ENCODE results near the gene TENM3.

TENM3 gene

DNA sequence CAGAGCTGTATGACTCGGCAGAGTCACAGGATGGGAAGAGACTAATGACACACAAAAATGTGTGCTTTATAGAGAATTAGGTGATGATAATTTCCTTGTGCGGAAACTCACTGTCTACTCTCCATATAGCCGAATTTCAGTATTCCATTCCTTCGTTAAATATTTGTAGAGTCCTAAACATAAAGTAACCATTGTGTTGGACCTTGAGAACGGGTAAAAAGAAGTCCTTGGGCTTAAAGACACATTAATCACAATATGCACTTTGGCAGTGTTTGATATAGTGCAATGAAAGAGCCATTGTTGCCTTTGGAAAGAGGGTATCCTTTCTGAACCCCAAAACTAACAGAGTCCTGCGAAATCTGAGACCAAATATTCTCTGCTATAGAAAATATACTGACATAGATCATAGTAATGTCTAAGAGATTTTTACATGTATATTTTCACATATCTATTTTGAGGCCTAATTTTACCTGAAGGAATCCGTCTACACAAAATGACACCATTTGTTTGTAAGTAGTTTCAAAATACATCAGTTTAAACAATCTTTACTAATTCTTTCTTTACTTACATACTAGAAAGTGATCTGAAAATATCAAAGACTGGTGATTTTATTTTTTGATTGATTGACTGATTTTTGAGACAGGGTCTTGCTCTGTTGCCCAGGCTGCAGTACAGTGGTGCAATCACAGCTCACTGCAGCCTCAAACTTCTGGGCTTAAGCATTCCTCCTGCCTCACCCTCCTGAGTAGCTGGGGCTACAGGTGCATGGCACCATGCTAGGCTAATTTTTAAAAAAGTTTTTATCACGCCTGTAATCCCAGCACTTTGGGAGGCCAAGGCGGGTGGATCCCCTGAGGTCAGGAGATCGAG is 377.1 kb downstream of the TENM3 start:
- TF ChIP-seq EZH2 (IDR thresholded peaks at IDR 0.05; ENCODE audit: borderline replicate concordance, low read depth, low read length, severe bottlenecking) = no peak
- TF ChIP-seq, protein P1, sequence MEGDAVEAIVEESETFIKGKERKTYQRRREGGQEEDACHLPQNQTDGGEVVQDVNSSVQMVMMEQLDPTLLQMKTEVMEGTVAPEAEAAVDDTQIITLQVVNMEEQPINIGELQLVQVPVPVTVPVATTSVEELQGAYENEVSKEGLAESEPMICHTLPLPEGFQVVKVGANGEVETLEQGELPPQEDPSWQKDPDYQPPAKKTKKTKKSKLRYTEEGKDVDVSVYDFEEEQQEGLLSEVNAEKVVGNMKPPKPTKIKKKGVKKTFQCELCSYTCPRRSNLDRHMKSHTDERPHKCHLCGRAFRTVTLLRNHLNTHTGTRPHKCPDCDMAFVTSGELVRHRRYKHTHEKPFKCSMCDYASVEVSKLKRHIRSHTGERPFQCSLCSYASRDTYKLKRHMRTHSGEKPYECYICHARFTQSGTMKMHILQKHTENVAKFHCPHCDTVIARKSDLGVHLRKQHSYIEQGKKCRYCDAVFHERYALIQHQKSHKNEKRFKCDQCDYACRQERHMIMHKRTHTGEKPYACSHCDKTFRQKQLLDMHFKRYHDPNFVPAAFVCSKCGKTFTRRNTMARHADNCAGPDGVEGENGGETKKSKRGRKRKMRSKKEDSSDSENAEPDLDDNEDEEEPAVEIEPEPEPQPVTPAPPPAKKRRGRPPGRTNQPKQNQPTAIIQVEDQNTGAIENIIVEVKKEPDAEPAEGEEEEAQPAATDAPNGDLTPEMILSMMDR (IDR thresholded peaks at IDR 0.05; ENCODE audit: borderline replicate concordance, extremely low read depth, low read length, poor library complexity, severe bottlenecking) = no peak
- Histone ChIP-seq H3K36me3 (ENCODE audit: insufficient read depth, low read length) (no peaks in the 10 kb centered on the region), H3K9ac (ENCODE audit: low read depth, low read length) (no peak overlapping the region), H3K9me3 (ENCODE audit: insufficient read depth, low read length, severe bottlenecking) (no peaks in the 10 kb centered on the region), H3K27me3 (ENCODE audit: insufficient read depth, low read length, poor library complexity) (no peaks in the 10 kb centered on the region), H3K27ac (ENCODE audit: low read length) (no peak overlapping the region), H3K4me2 (ENCODE audit: insufficient read depth, low read length) (no peak overlapping the region), H4K20me1 (ENCODE audit: insufficient read depth, low read length) (no peaks in the 10 kb centered on the region), H3K4me3 (ENCODE audit: low read depth in 1 of 2, low read length in 2 of 2) (no peak overlapping the region), H2AFZ (ENCODE audit: low read depth, low read length) (no peak overlapping the region), H3K79me2 (ENCODE audit: insufficient read depth, low read length) (no peaks in the 10 kb centered on the region), H3K4me1 (ENCODE audit: insufficient read depth, low read length) (no peaks in the 10 kb centered on the region)
- ATAC-seq (ENCODE audit: insufficient read depth, low read depth) (no peak), DNase-seq (no peak)

DNA sequence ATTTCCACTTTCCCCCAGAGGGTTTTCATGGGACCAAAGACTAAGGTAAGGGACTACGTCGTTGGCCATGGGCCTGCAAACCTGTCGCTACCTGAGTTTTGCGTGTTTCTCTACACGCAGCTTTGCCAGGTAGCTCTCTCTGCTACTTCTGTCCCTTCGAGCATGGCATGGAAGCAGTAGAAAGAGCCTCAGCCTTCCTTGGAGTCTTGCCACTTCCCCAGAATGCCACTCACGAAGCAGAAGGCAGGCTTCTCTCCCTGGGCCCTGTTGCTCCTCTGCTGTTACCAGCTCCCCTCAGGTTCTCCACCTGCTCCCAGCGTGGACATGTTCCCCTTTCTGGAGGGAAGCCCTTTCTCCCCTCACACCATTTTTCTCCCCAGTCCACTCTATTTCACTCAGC is 381.1 kb downstream of the TENM3 start:
- Histone ChIP-seq H3K4me3 (ENCODE audit: low read depth in 1 of 2, low read length in 2 of 2) (no peak overlapping the region), H3K79me2 (ENCODE audit: insufficient read depth, low read length) (no peaks in the 10 kb centered on the region), H2AFZ (ENCODE audit: low read depth, low read length) (no peak overlapping the region), H3K36me3 (ENCODE audit: insufficient read depth, low read length) (no peaks in the 10 kb centered on the region), H3K4me2 (ENCODE audit: insufficient read depth, low read length) (no peak overlapping the region), H3K27me3 (ENCODE audit: insufficient read depth, low read length, poor library complexity) (no peaks in the 10 kb centered on the region), H3K27ac (ENCODE audit: low read length) (no peak overlapping the region), H3K9ac (ENCODE audit: low read depth, low read length) (no peak overlapping the region), H4K20me1 (ENCODE audit: insufficient read depth, low read length) (no peaks in the 10 kb centered on the region), H3K9me3 (ENCODE audit: insufficient read depth, low read length, severe bottlenecking) (no peaks in the 10 kb centered on the region), H3K4me1 (ENCODE audit: insufficient read depth, low read length) (no peaks in the 10 kb centered on the region)
- DNase-seq = no peak
- no peak for TF ChIP-seq EZH2 (IDR thresholded peaks at IDR 0.05; ENCODE audit: borderline replicate concordance, low read depth, low read length, severe bottlenecking)
- TF ChIP-seq, protein P1 (IDR thresholded peaks at IDR 0.05; ENCODE audit: borderline replicate concordance, extremely low read depth, low read length, poor library complexity, severe bottlenecking) = no peak
- ATAC-seq (ENCODE audit: insufficient read depth, low read depth) = no peak

DNA sequence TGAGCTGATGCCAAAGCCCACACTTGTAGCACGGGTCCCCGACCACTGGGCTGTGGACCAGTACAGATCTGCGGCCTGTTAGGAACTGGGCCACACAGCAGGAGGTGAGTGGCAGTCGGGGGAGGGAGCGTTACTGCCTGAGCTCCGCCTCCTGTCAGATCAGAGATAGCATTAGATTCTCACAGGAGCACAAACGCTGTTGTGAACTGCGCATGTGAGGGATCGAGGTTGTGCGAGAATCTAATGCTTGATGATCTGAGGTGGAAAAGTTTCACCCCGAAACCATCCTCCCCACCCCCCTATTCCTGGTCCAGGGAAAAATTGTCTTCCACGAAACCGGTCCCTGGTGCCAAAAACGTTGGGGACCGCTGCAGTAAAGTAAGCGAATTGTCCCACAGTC is 382.0 kb downstream of the TENM3 start:
- ATAC-seq (ENCODE audit: insufficient read depth, low read depth) (no peak), DNase-seq (no peak)
- no peaks in the 10 kb centered on the region for H3K36me3 ChIP-seq (ENCODE audit: insufficient read depth, low read length)
- no peaks in the 10 kb centered on the region for H3K79me2 ChIP-seq (ENCODE audit: insufficient read depth, low read length)
- no peak overlapping the region for H3K4me3 ChIP-seq (ENCODE audit: low read depth in 1 of 2, low read length in 2 of 2)
- TF ChIP-seq, protein P1 (IDR thresholded peaks at IDR 0.05; ENCODE audit: borderline replicate concordance, extremely low read depth, low read length, poor library complexity, severe bottlenecking) = no peak
- no peak for TF ChIP-seq EZH2 (IDR thresholded peaks at IDR 0.05; ENCODE audit: borderline replicate concordance, low read depth, low read length, severe bottlenecking)
- H3K4me1 ChIP-seq (ENCODE audit: insufficient read depth, low read length) = no peaks in the 10 kb centered on the region
- H3K4me2 ChIP-seq (ENCODE audit: insufficient read depth, low read length) = no peak overlapping the region
- no peak overlapping the region for H3K27ac ChIP-seq (ENCODE audit: low read length)
- H3K9me3 ChIP-seq (ENCODE audit: insufficient read depth, low read length, severe bottlenecking) = no peaks in the 10 kb centered on the region
- H2AFZ ChIP-seq (ENCODE audit: low read depth, low read length) = no peak overlapping the region
- H3K9ac ChIP-seq (ENCODE audit: low read depth, low read length) = no peak overlapping the region
- no peaks in the 10 kb centered on the region for H4K20me1 ChIP-seq (ENCODE audit: insufficient read depth, low read length)
- H3K27me3 ChIP-seq (ENCODE audit: insufficient read depth, low read length, poor library complexity) = no peaks in the 10 kb centered on the region
